NCI-H226 (cell line): ENCODE data around the gene HES7.

Experiments used
- DNase-seq: peaks from one replicate; pipeline ENCODE4 v3.0.0-alpha.2; 2015

HES7 gene

GRCh38 chr17:8142887-8143580, 19.1 kb upstream of the HES7 start:
- DNase-seq, result no peak

DNA sequence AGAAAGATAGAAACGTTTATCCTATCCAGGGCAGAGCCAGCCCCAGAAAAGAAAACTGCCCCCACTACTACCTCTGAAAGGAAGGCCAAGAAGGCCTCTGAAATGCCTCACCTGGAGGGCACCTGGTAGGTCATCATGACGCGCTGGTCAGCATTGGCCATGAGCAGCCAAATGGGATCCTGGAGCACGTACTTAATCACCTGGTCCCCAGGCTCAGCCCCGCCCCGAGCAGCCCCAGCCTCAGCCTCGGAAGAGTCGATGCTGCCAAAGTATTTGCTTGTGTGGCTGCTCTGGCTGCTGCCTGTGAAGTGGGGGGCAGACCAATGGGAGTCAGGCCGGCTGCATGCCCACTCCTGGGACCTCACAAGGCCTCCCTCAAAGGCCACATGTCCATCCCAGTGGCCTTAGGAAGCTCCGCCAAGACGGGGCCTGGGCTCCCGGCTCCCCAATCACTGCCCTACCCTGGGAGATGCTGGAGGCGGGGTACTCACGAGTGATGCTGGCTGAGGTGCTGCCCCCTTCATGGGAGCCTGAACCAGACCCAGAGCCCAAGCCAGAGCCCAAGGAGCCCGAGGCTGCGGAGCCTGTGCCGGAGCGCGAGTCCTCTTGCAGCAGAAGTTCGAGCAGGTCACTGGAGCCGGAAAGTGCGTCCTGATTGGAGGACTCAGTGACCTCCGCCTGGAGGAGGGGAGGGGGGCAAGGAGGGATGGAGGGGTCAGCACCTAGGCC, 18.4 kb upstream of the HES7 start:
- DNase-seq, result no peak

DNA sequence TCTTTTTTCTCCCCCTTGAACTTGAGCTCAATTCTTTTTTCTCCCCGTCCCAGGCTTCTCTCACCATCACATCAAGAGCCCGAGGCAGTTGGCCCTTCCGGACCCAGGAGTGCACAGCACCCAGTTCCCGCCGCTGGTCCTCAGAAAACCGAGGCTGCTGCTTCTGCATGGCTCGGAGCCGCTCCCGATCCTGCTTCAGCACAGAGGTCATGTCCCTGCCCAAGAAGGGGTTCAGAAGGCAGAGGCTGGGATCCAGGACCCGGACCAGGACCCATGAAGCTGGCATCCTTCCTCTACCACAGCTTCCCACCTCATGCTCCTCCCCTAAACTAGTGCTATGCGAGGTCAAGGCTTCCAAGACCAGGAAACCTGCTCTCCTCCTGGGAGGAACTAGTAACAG, 17.8 kb upstream of the HES7 start:
- DNase-seq, result no peak

DNA sequence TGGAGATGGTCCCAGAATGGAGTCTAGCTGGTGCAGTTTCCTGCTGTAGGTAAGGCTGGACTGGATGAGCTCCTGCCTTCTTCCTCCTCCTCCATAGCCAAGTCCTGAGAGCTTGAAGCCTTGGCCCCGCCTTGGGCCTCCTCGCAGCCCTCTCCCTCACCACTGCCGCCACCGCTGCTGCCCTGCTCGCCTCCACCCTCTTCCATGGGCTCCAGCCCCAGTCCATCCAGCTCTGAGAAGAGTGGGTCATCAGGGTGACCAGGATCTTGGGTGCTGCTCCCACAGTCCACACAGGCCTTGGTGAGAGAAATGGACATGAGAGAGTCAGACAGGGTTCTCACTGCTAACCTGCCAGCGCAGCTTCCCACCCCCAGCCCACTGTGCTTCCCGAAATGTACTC, 17.1 kb upstream of the HES7 start:
- no peak for DNase-seq

- DNase-seq, result no peak
Observed at GRCh38 chr17:8140065-8141029, 16.4 kb upstream of the HES7 start.

DNA sequence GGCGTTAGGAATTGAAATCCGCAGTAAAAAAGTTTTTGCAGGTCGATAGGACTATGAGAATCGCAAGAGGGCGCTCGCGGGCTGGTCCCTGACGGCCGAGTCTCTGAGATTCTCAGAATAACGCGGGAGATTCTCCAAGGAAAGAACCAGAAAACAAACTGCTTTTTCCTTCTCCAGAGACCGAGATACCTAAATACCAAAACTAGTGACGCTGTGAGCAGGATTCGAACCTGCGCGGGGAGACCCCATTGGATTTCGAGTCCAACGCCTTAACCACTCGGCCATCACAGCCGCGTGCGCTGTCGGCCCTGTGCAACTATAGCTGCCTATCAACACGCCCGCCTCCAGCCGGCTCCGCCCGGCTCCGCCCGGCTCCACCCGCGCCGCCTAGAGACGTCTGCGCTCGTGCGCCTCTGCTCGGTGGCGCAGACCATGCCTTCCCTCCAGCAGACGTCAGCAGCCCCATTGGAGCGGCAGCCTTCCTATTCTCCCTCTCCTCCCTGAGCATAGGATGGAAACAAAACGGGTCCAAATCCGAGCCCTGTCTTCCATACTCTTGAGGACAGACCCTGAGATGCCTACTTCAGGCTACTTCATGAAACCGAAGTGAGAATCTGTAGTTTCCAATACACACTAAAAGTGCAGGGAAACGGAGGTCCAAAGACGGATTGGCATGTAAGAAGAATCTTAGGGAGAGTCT, 14.9 kb upstream of the HES7 start:
- DNase-seq, result peak; percentile 94

- DNase-seq, result no peak
Observed at GRCh38 chr17:8138374-8138671, 14.4 kb upstream of the HES7 start.

DNA sequence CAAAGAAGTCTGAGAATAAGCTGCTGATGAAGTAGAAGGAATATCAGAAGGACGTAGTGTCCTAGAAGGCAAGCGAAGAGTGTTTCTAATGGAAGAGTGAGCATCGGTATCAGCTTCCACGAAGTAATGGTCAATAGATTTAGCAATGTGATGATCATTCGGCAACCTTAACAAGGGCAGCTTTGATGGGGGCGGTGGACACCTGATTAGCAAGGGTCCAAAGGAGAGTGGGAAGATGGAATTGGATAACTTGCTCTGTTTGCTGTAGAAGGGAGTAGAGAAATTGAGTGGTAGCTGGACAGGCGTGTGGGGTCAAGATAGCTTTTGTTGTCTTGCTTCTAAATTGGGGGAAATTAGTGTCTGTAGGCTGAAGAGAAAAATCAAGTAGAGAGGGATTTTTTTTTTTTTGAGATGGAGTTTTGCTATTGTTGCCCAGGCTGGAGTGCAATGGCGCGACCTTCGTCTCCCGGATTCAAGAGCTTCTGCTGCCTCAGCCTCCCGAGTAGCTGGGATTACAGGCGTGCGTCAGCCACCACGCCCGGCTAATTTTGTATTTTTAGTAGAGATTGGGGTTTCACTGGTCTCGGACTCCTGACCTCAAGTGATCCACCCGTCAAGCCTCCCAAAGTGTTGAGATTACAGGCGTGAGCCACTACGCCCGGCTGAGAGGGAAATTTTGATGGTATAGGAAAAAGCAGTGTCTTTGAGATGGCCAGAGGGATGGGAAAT, 13.9 kb upstream of the HES7 start:
- DNase-seq, result no peak

DNA sequence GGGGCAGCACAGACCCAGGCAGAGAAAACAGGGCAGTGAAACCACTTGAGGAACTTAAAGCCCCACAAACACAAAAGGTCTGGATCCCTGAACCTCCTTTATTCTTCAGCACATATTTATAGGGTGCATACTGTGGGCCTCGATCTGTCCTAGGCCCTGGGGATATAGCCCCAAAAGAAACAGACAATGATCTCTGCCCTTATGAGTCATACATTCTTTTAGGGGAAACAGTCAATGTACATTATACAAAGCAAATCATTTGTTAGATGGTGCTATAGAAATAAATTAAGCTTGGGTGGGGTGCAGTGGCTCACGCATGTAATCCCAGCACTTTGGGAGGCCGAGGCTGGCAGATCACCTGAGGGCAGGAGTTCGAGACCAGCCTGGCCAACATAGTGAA, 10.0 kb upstream of the HES7 start:
- no peak for DNase-seq

- DNase-seq, result no peak
Observed at GRCh38 chr17:8133399-8133798, 9.5 kb upstream of the HES7 start.

DNA sequence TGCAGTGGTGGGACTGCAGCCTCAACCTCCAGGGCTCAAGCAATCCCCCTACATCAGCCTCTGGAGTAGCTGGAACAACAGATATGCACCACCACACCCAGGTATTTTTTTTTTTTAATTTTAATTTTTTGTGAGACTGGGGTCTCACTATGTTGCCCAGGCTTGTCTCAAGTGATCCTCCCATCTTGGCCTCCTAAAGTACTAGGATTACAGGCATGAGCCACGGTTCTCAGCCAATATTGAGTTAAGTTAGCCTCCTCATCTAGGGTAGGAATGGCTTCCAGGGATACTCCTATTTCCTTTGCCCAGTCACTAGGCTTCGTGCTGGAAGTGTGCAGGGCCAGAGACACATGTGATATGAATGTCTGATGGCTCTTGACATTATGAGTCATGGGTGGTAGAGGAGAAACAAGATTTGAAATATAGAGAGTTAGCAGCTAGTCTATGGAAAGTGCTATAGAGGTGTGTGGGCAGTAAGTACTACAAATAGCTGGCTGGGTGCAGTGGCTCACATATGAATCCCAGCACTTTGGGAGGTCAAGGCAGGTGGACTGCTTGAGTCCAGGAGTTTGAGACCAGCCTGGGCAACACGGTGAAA, 8.0 kb upstream of the HES7 start:
- DNase-seq, result peak; percentile 71

GRCh38 chr17:8128125-8128784, 4.3 kb upstream of the HES7 start:
- no peak for DNase-seq

DNA sequence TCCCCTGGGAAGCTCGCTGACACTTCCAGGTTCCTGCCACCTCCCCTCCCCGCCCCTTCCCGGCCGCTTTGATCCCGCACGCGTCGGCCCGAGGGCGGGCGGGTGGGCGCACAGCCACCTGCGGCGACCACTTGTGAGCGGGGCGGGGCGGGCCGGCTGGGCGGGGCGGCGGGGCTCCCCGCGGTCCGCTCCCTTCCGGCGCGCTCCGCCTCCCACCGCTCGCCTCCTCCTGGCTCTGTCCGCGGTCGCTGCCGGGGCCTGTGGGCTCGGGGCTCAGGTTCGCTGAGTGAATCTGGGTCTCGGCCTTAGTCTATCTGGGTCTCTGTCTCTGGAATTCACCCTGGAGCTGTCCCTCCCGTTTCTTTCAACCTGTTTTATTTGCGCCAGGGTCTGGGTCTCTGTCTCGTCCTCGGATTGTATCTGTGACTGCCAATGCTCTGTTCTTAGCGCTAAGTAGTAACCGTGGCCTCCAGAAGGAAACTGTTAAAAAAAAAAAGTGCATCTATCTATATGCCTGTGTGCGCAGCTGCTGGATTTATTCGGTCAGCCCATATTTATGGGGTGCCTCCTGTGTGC, 2.7 kb upstream of the HES7 start:
- peak; percentile 47 for DNase-seq

GRCh38 chr17:8125947-8126490, 2.1 kb upstream of the HES7 start:
- DNase-seq, result peak; percentile 32

DNA sequence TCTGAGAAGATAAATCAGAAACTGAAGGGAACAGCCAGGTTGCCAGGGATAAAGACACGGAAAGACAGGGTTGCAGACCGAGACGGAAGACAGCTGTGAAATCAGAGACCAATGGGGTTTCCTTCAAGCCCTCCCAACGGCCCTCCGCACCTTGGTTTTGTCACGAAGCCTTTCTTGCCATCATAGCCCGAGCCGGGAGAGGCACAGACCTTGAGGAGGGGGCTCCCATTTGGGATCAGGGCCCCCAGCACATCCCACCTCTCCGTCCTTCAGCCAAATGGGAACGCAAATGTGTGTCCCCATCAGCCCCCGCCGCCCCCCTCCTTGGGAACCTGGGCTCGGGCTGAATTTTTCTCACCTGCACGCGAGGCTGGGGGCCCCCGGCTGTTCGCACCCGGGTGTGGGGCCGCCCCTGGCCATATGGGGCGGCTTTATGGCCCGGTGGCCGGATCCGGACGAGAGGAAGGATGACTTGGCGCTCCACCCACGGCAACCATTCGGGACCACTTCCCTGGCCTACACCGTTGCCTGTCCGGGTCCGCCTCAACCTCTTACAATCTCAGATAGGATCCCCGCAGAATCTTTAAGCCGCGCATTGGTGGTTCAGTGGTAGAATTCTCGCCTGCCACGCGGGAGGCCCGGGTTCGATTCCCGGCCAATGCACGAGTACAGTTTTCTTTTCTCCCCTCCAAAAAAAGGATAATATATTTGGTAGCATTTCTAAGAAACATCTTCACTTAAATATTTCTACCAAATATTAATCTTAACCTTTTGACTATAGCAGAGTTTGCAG, 1.4 kb upstream of the HES7 start:
- DNase-seq, result peak; percentile 54

DNA sequence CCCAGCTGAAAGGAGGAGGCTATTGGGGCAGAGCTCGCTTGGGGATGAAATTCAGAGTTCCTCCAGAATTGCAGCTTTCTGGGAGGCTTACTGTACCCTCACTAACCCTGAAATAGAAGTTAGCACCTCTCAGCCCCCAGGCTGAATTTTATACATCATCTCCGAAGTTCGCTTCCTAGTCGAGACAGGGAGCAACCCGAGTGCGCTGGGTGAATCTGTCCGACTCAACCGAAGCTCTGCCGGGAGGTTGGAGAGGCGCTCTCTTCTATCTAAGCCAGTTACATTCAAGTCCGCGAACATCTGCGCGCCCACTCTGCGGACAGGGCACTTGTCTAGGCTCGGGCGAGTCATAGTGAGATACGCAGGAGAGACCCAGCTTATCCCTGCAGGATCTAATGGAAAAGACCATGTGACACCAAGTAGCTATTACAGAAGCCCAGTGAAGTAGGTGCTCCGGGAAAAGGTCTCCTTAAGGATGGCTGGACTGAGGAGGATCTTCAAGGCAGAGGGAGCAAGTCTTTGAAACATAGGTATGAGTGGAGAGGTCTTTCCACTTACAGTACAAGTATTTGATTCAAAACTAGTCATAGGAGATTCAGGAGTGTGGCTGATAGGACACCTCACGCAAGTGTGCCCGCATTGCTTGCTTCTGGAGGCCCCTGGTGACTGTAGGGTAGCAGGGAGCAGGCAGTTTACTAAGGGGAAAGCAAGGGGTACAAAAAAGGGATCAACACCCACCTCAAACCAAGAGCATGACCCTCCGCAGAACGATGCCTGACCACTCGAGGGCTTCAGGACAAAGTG, 646 bp upstream of the HES7 start:
- peak; percentile 36 for DNase-seq

GRCh38 chr17:8122924-8123694, 797 bp downstream of the HES7 start:
- DNase-seq, result no peak

GRCh38 chr17:8122422-8122923, 1.4 kb downstream of the HES7 start:
- DNase-seq, result peak; percentile 34
